ENCODE data around the gene RPGR. TPM values are rescaled to one million over a fixed set of nuclear protein-coding genes. Genes with fewer than 3 reads are reported as not detected.

The RPGR gene
- total RNA-seq, 4 donors from 2014 or later, result 9.6 to 17.0 (median 11.9) TPM

GRCh38 chrX:38262715-38263620, 64.3 kb downstream of the RPGR start:
- H3K27me3 ChIP-seq, result no peaks in the 10 kb centered on the region
- no peak overlapping the region for H3K27ac ChIP-seq (replicated peaks in 1 of 4)
- intact Hi-C loops (cut with DNase I), result no loop called here
- DNase-seq (ENCODE audit: extremely low spot score), result no peak
- H3K4me3 ChIP-seq, result no peak overlapping the region
- 62% methylated on average over 9 of the region's 9 CpGs for WGBS
- H3K4me1 ChIP-seq, result peaks cover 0 to 16% (median 0%) of the 10 kb centered on the region in 4 donors
- H3K36me3 ChIP-seq, result no peaks in the 10 kb centered on the region
- H3K9me3 ChIP-seq, result no peaks in the 10 kb centered on the region
- no peak for TF ChIP-seq POLR2AphosphoS5 (IDR thresholded peaks at IDR 0.05)
- TF ChIP-seq EP300 (IDR thresholded peaks at IDR 0.05), result no peak
- TF ChIP-seq POLR2A (IDR thresholded peaks at IDR 0.05; ENCODE audit: low read depth), result no peak
- TF ChIP-seq CTCF (IDR thresholded peaks at IDR 0.05), result no peak

GRCh38 chrX:38260231-38260630, 67.1 kb downstream of the RPGR start:
- WGBS, result 47% methylated on average over 4 of the region's 4 CpGs
- no peak for TF ChIP-seq POLR2A (IDR thresholded peaks at IDR 0.05; ENCODE audit: low read depth)
- no peak for TF ChIP-seq POLR2AphosphoS5 (IDR thresholded peaks at IDR 0.05)
- TF ChIP-seq EP300 (IDR thresholded peaks at IDR 0.05), result no peak
- peak in 1 of 3 experiments; percentile 12 for TF ChIP-seq CTCF (IDR thresholded peaks at IDR 0.05)
- Histone ChIP-seq H3K36me3 (no peaks in the 10 kb centered on the region), H3K27me3 (no peaks in the 10 kb centered on the region), H3K9me3 (no peaks in the 10 kb centered on the region), H3K4me3 (no peak overlapping the region), H3K27ac (replicated peaks in 1 of 4) (no peak overlapping the region), H3K4me1 (peaks cover 0 to 16% (median 0%) of the 10 kb centered on the region in 4 donors)
- no peak for DNase-seq (ENCODE audit: extremely low spot score)
- intact Hi-C loops (cut with DNase I), result no loop called here

DNA sequence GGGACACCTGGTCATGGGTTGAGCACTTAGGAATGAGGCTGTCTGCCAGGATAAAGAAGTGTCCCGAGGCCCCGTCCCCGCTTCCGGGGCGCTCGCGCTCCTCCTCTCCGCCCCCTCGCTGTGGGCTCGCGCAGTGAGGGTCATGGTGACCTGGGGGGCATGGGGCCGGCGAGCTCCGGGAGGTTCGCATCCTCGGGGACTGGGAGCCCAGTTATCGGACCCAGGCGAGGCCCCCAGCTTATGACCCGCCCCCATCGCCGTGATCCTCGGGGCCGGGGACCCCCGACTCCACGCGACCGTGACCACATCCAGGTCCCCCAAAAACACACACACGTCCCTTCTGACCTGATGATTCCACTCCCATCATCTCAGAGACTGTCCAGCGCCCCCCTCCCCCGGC, 71.3 kb downstream of the RPGR start:
- Histone ChIP-seq H3K4me1 (no peaks in the 10 kb centered on the region), H3K36me3 (no peaks in the 10 kb centered on the region), H3K9me3 (no peaks in the 10 kb centered on the region), H3K27me3 (no peaks in the 10 kb centered on the region), H3K27ac (replicated peaks in 1 of 4) (no peak overlapping the region), H3K4me3 (no peak overlapping the region)
- intact Hi-C loops (cut with DNase I), result no loop called here
- no peak for TF ChIP-seq POLR2AphosphoS5 (IDR thresholded peaks at IDR 0.05)
- no peak for TF ChIP-seq CTCF (IDR thresholded peaks at IDR 0.05)
- TF ChIP-seq POLR2A (IDR thresholded peaks at IDR 0.05; ENCODE audit: low read depth), result no peak
- no peak for TF ChIP-seq EP300 (IDR thresholded peaks at IDR 0.05)
- DNase-seq (ENCODE audit: extremely low spot score), result no peak
- WGBS, result 79% methylated on average over 25 of the region's 30 CpGs

- no peak for TF ChIP-seq EP300 (IDR thresholded peaks at IDR 0.05)
- TF ChIP-seq POLR2A (IDR thresholded peaks at IDR 0.05; ENCODE audit: low read depth), result no peak
- no peak for TF ChIP-seq CTCF (IDR thresholded peaks at IDR 0.05)
- no peak for TF ChIP-seq POLR2AphosphoS5 (IDR thresholded peaks at IDR 0.05)
- Histone ChIP-seq H3K27ac (replicated peaks in 1 of 4) (no peak overlapping the region), H3K27me3 (no peaks in the 10 kb centered on the region), H3K9me3 (no peaks in the 10 kb centered on the region), H3K4me3 (no peak overlapping the region), H3K36me3 (no peaks in the 10 kb centered on the region), H3K4me1 (no peaks in the 10 kb centered on the region)
- intact Hi-C loops (cut with DNase I), result no loop called here
- no peak for DNase-seq (ENCODE audit: extremely low spot score)
- 49% methylated on average over 2 of the region's 2 CpGs for WGBS
Measured at GRCh38 chrX:38249965-38250364, 77.3 kb downstream of the RPGR start.

Data from esophagus muscularis mucosa (tissue), 4 donors.